Bone marrow (tissue), 2 donors: ENCODE results near the gene ALOX5AP.
A peak's percentile ranks its signal among the peaks of the same experiment; 100 is the strongest.

Experiments
- DNase-seq, 2 donors: peaks; one replicate each; lab custom pipeline; 2025; lab: John Stamatoyannopoulos, UW

Gene ALOX5AP

DNA sequence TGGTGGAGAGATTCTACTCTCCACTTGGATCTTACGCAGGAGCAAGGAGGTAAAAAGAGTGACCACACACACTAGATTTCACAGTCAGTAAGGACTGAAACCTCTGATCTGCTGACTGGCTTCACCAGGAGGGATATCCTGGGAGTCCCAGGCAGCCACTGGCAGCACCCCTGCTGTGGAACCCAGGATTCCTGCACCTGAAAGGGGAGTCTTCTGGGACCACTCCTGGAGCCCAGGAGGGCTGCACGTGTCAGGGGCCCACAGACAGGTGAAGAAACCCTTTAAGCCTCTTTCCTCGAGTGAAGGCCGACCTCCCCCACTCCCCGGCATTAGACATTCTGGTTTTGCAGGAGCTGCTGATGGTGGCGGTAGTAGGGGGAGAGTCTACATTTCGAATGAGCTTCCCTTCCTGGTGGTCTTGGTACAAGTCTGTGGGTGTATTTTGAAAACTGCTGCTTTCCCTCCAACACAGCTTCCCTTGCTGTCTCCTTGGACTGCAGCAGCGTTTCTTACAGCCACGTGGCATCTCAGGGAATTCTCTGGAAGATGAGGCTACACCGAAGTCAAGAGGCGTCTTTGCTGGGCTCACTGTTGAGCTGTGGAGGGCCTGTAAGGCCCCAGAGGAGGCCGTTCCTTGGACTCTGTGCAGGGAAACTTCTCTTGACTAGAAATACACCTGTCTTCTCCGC lies 62.6 kb downstream of the ALOX5AP start:
- DNase-seq, result no peak

DNA sequence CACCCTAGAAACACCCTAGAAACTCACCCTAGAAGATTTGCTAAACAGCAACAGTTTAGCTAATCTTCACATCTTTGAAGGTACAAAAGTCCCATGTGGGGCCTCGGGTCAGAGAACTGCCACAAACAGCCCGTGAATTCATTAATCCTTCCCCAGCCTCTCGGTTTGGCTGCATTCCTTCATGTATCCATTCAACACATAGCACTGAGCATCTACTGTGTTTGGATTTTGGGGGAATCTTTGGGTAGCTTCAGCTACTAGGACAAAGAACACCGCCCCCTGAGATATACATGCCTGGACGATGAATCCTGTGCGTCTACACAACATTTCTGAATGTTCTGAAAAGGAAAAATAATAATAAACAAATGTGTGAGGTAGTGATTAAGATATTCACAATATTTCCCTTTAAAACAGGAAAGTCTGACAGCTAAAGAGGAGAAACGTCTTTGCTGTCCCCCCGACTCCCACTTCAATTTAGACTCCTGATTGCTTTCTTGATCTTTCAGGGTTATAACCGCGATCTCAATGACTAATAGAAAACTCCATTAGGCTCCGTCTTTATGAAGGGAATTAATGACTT lies 63.5 kb downstream of the ALOX5AP start:
- no peak for DNase-seq

DNA sequence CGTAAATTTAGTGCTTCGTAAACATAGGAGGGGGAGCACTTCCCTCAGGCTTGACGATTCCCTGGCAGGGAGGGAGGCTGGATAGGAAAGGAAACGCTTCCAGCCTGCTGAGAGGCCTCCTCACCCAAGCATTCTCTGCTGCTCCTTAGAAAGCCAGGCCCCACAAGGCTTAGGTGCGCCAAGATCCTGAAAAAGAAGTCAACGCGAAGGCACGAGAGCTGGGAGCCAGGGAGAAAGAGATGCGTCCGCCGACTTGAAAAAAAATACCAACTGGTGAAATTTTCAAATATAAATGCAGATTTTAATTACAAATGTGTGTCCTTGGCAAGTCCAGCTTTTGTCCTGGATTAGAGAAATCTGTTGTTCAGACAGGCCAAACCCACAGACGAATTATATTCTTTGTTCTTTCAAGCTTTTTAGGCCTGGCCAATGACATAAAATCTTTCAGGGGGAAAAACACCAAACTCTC lies 64.0 kb downstream of the ALOX5AP start:
- DNase-seq, result no peak

DNA sequence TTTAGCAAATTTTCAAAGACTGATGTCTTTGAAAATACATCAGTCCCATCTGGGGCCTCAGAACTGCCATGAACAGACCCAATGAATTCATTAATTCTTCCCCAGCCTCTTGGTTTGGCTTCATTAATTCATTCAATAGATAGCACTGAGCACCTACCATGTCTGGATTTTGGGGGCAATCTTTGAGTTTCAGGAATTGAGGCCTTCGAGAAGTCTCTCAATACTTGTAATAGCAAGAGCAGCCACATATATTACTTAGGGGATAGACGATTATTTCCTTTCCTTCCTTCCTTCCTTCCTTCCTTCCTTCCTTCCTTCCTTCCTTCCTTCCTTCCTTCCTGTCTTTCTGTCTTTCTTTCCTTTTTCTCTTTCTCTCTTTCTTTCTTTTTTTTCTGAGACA lies 64.8 kb downstream of the ALOX5AP start:
- DNase-seq, result no peak

DNA sequence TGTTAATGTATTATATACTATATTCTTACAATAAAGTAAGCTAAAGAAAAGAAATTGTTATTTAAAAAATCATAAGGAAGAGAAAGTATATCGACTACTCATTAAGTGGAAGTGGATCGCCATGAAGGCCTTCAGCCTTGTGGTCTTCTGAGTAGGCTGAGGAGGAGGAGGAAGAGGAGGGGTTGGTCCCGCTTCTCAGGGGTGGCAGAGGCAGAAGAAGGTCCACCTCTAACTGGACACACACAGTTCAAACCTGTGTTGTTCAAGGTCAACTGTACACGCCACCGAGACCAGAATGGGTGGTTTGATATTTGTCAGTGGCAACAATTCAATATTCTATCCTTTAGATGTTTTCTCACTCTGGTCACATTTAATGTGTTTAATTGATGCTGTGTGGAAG lies 67.2 kb downstream of the ALOX5AP start:
- no peak for DNase-seq

DNA sequence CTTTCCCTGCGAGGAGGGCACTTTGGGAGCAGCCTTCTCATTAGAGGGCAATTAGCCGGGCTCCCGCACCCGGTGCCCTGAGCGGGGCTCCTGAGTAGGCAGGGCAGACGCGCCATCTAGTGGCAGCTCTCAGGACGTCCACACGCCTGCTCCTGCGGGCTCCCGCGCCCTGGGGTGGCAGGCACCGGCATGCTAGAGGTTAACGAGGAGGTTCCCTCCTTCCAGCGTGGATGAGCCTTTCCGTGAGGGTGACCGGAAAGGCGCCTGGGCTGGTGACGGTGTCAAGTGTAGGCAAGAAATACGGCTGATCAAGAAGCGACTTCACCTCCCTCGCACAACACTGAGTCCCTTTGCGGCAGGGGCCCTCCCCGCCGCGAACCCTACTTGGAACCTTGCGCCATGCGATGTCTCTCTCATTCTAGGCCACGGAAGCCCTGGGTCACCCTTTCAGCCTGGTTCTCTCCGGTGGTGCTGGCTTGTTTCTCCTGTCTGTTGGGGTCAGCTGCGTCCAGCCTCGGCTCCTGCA lies 67.7 kb downstream of the ALOX5AP start:
- peak; percentile 58 to 64 for DNase-seq

DNA sequence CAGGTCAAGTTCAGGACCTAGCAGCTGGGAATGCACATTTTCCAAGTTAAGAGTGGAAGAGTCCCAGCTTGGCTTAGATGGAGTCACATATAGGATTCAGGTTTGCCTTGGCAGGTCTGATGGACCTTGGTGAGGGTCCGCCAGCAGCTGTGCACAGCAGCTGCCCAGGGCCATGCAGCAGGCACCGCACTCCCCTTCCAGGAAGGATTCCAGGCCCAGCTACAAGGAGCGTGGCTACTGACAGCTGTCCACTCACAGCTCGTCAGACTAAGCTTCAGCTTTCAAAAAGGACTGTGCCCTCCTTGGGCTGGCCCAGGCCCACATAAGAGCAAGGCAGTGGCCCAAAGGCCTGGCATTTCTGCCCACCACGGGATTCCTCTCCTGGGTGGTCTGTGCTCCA lies 68.4 kb downstream of the ALOX5AP start:
- DNase-seq, result no peak

DNA sequence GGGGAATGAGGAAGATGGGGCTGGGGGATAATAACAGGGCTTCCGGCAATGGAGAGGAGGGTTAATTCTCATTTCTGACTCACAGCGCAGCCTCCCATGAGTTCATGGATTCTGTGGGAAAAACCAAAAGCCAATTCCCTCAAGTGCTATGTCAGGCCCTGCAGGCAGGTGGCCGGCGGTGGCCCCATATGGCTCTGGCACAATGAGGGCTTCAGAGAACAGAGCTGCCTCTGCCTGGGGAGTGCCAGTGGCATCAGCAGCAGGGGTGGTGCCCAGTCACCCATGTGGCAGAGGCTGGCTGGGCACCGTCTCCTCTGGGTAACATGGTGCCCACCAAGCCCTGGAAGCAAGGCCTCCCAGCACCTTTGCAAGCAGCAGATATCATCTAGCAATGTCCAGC lies 69.1 kb downstream of the ALOX5AP start:
- no peak for DNase-seq

DNA sequence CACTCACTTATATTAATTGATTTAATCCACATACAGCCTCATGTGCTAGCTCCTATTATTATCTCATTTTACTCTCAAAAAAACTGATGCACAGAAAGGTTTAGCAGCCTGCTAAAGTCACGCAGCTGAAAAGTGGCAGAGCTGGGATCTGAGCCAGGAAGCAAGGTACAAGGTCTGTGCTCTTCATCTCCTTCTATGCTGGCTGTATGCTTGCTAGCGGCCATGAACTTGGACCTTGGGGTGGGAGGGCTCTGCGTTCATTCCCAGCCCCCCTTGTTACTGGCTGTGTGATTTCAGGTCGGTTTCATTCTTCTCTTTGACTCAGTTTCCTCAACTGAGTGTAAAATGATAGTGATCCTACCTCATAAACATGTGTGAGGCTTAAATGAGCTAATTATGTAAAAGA lies 69.8 kb downstream of the ALOX5AP start:
- DNase-seq, result no peak

DNA sequence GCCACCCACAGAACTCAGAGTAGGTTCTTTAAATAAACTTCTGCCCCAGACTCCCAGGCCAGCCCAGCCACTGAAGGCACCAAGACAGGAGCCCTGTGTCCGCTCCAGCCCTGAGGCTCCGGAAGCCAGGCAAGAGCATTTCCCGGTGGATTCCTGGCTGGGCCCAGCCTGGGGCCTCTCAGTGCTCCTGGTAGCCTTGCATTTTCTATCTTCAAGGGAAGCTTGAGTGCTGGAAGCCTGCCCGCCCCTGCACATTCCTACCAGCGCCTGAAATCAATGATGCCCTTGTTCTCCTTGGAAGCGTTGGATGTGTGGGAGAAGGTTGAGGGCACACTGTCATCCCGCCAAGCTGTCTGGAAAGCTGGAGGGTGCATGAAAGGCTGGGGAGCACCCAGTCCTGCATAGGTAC lies 70.3 kb downstream of the ALOX5AP start:
- DNase-seq, result no peak

DNA sequence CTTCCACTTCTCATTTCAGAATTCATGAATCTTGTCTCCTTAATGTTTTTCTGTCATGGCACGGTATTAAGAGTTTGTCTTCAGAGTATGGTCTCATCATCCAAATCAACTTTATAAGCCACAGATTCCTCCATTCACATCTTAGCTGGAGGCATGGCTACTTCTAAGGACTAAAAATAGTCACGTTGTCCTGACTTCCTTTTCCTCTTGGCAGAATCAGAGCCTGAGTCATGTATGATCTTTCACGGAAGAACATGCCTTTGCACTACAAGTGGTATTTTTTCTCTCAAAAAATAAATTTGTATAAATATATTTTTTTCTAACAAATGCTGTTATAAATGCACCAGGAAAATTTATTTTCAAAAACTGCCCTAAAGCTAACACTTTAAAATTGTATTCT lies 71.4 kb downstream of the ALOX5AP start:
- peak in 1 of 2 donors; percentile 32 for DNase-seq

DNA sequence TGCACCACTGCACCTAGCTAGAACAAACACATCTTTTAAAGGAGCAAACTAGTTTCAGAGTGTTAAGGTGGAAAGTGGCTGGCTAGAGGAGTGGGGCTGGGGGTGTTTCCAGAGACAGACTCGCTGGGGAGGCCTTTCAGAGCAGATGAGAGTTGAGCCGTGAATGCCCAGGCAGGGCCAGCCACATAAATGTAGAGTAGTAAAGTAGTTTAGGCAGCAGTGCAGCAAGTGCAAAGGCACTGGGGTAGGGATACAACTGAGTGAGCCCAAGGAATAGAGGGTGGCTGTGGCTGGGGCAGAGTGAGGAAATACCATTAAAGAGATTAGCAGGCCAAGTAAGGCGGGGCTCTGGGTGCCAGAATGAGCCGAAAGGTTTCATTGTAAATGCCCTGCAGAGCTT lies 72.0 kb downstream of the ALOX5AP start:
- no peak for DNase-seq

DNA sequence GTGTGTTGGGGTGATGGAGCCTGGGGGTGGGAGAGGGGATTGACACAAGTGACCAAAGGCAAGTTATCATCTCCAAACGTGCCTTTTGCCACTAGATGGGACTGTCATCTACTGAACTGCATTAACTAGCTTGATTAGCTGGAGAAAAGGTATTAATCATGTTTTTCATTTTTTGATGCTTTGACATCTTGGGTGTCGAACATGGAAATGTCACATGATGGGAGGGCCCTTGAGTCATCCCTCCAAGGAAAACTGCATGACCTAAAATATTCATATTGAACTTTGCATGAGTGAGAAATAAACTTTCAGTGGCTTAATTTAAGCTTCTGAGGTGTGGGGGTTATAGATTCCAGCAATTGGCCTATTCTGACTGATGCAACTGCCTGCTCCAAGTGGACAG lies 73.3 kb downstream of the ALOX5AP start:
- no peak for DNase-seq

DNA sequence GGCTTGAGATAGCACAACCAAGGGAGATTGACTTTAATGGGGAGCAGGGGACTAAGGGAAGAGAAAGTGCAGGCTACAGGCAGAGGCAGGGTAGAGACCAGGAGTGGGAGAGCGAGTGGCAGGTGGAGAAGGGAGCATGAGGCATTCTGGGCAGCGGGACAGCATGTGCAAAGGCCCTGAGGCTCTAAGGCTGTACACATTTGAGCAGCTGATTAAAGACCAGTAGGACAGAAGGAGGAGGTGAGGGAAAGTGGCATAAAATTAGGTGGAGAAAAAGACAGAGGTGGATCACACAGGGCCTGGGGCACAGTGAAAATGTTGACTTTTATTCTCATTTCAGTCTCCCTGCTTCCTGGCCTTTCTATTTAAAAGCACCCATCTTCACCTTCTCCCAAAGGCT lies 74.4 kb downstream of the ALOX5AP start:
- no peak for DNase-seq

DNA sequence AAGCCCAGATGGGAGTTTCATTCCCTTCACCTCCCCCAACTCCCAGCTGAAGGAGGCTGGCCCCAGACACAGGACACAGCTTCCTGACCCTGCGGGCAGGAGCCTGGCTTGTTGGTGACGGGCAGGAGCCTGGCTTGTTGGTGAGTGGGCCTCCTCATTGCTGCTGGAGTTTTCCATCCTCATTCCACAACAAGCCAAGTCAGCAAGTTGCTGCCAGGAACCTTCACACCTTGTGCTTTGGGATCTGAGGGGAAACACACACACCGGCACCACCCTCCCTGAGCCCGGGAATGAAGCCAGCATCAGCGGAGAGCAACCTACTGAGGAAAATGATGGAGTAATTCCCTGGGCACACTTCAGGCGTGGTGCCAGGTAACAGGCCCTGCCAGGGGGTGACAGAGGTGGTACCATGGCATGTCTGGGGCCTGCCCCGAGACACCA lies 74.9 kb downstream of the ALOX5AP start:
- DNase-seq, result no peak

DNA sequence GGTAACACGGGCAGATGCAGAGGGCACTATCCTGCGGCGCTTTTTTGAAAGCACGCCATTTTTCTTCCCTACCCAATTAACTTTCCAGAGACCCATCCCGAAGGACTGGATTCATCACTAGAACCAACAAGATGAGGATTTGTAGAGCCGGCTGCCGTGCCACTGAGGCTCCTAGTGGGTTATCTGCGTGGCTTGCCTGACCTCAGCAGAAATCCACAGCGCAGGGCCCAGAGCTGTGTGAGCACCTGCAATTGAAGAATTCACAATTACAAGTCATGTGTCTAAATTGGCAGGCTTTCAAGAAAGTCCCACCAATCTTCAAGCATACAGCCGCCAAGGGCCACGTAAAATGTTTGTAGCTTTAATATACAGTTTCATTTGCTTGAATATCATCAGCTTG lies 75.5 kb downstream of the ALOX5AP start:
- DNase-seq, result no peak
